Measurements from ENCODE around the gene WDR72.

GRCh38 chr15:53534105-53534839 is 225.2 kb downstream of the WDR72 start:
- no peak for TF ChIP-seq GATA3 (IDR thresholded peaks at IDR 0.05; ENCODE audit: low read depth, low read length)
- TF ChIP-seq GATA2 (IDR thresholded peaks at IDR 0.05; ENCODE audit: low read depth, low read length): no peak

All from SH-SY5Y (cell line).